CD8-positive, alpha-beta memory T cell (primary cell): ENCODE measurements around the gene PRIMA1. TPM values are rescaled to one million over a fixed set of nuclear protein-coding genes. Genes with fewer than 3 reads are reported as not detected.

ENCODE experiments used
- CTCF ChIA-PET: fragments of 350-600 bp; sonication (Branson Sonifier 250); formaldehyde crosslinking; loops from one replicate; lab custom pipeline; 2021; ENCODE audit warnings: antibody characterized with exemption; lab: Charles Lee
- POLR2A ChIA-PET: fragments of 350-600 bp; sonication (Branson Sonifier 250); formaldehyde crosslinking; loops from one replicate; lab custom pipeline; 2021; ENCODE audit warnings: antibody characterized with exemption; lab: Charles Lee
- DNase-seq, 5 donors: peaks; one replicate each; pipeline versions ENCODE4 v3.0.0 to v3.0.0-alpha.2; 2020 to 2022; ENCODE audit warnings: mixed read lengths in 1 of 5
- H3K27ac ChIP-seq: one replicate; pipeline ENCODE4 v1.7.0; 2013; ENCODE audit warnings: low read depth, mild to moderate bottlenecking, low read length, moderate library complexity
- H3K27me3 ChIP-seq: 2 replicates; pipeline ENCODE4 v1.7.0; 2013; ENCODE audit warnings: low read length, mild to moderate bottlenecking; ENCODE audit not compliant: insufficient read depth, poor library complexity, severe bottlenecking
- H3K36me3 ChIP-seq: 2 replicates; pipeline ENCODE4 v1.7.0; 2013; ENCODE audit warnings: mild to moderate bottlenecking, low read length, moderate library complexity; ENCODE audit not compliant: insufficient read depth
- H3K4me1 ChIP-seq: 2 replicates; pipeline ENCODE4 v1.7.0; 2013; ENCODE audit warnings: mild to moderate bottlenecking, low read length, moderate library complexity; ENCODE audit not compliant: insufficient read depth
- H3K4me3 ChIP-seq: 2 replicates; pipeline ENCODE4 v1.7.0; 2013; ENCODE audit warnings: mild to moderate bottlenecking, low read length
- H3K9me3 ChIP-seq: 2 replicates; pipeline ENCODE4 v1.7.0; 2013; ENCODE audit warnings: mild to moderate bottlenecking, low read length
- H3K27ac Mint-ChIP-seq, 8 donors: one replicate each; pipeline ENCODE4 v1.8.0; 2020 to 2021; ENCODE audit warnings: mixed read lengths in 8 of 8, mild to moderate bottlenecking in 6 of 8, inconsistent platforms in 3 of 8, moderate library complexity in 3 of 8
- H3K27me3 Mint-ChIP-seq, 2 donors: one replicate each; pipeline ENCODE4 v1.8.0; 2020 to 2021; ENCODE audit warnings: mixed read lengths in 2 of 2, mild to moderate bottlenecking in 1 of 2, moderate library complexity in 1 of 2
- H3K36me3 Mint-ChIP-seq, 3 donors: one replicate each; pipeline ENCODE4 v1.8.0; 2020 to 2021; ENCODE audit warnings: mixed read lengths in 3 of 3, inconsistent platforms in 1 of 3, mild to moderate bottlenecking in 1 of 3
- H3K4me1 Mint-ChIP-seq, 3 donors: one replicate each; pipeline ENCODE4 v1.8.0; 2020 to 2021; ENCODE audit warnings: mixed read lengths in 3 of 3, inconsistent platforms in 1 of 3, mild to moderate bottlenecking in 1 of 3
- H3K4me3 Mint-ChIP-seq, 7 donors: one replicate each; pipeline ENCODE4 v1.8.0; 2020 to 2021; ENCODE audit warnings: mixed read lengths in 7 of 7, mild to moderate bottlenecking in 6 of 7, moderate library complexity in 4 of 7, inconsistent platforms in 2 of 7
- H3K9me3 Mint-ChIP-seq, 5 donors: one replicate each; pipeline ENCODE4 v1.8.0; 2020 to 2022; ENCODE audit warnings: mixed read lengths in 5 of 5, mild to moderate bottlenecking in 3 of 5, moderate library complexity in 2 of 5, inconsistent platforms in 1 of 5
- polyA plus RNA-seq: library from polyadenylated mRNA; unstranded; fragments of 300-500 nt; fragmentation: Illumina TruSeq; gene quantifications from one replicate; pipeline ENCODE4 v1.2.3, GENCODE V29; 2021
- total RNA-seq, 2 experiments: library from RNA; stranded (reverse); gene quantifications; one replicate each; pipeline ENCODE4 v1.2.3, GENCODE V29; 2021

Gene PRIMA1
- total and polyA plus RNA-seq, 3 experiments from 2014 or later: not detected

- Histone ChIP-seq H3K4me3 (no peak overlapping the region), H3K36me3 (no peaks in the 10 kb centered on the region), H3K9me3 (no peaks in the 10 kb centered on the region), H3K27me3 (no peaks in the 10 kb centered on the region), H3K4me1 (no peaks in the 10 kb centered on the region), H3K27ac (no peak overlapping the region)
- POLR2A ChIA-PET: no interaction called here
- no peak overlapping the region for H3K27ac Mint-ChIP-seq
- no peaks in the 10 kb centered on the region for H3K4me1 Mint-ChIP-seq
- CTCF ChIA-PET: no interaction called here
- DNase-seq: no peak
- H3K36me3 Mint-ChIP-seq: no peaks in the 10 kb centered on the region
- no peak overlapping the region for H3K4me3 Mint-ChIP-seq
- H3K9me3 Mint-ChIP-seq: peaks cover 0 to 10% (median 0%) of the 10 kb centered on the region in 5 donors
- peaks cover 7 to 44% of the 10 kb centered on the region in 2 donors for H3K27me3 Mint-ChIP-seq
These were observed 82.7 kb downstream of the PRIMA1 start for GRCh38 chr14:93705513-93706156.

GRCh38 chr14:93703941-93704340 lies 84.3 kb downstream of the PRIMA1 start:
- Histone ChIP-seq H3K4me3 (no peak overlapping the region), H3K4me1 (no peaks in the 10 kb centered on the region), H3K36me3 (no peaks in the 10 kb centered on the region), H3K9me3 (no peaks in the 10 kb centered on the region), H3K27me3 (no peaks in the 10 kb centered on the region), H3K27ac (no peak overlapping the region)
- POLR2A ChIA-PET: no interaction called here
- no peak for DNase-seq
- Mint-ChIP-seq H3K27ac (no peak overlapping the region), H3K36me3 (no peaks in the 10 kb centered on the region), H3K4me1 (no peaks in the 10 kb centered on the region), H3K4me3 (no peak overlapping the region), H3K27me3 (peaks cover 10 to 52% of the 10 kb centered on the region in 2 donors), H3K9me3 (peaks cover 2 to 22% (median 12%) of the 10 kb centered on the region in 5 donors)
- CTCF ChIA-PET: no interaction called here

GRCh38 chr14:93702946-93703345 lies 85.3 kb downstream of the PRIMA1 start:
- H3K27ac Mint-ChIP-seq: no peak overlapping the region
- no peak overlapping the region for H3K4me3 Mint-ChIP-seq
- no peaks in the 10 kb centered on the region for H3K4me1 ChIP-seq
- no peaks in the 10 kb centered on the region for H3K4me1 Mint-ChIP-seq
- ChIA-PET POLR2A (no interaction called here), CTCF (no interaction called here)
- no peaks in the 10 kb centered on the region for H3K36me3 ChIP-seq
- H3K27me3 Mint-ChIP-seq: peaks cover 10 to 49% of the 10 kb centered on the region in 2 donors
- DNase-seq: no peak
- H3K9me3 Mint-ChIP-seq: peaks cover 5 to 24% (median 14%) of the 10 kb centered on the region in 5 donors
- H3K27me3 ChIP-seq: no peaks in the 10 kb centered on the region
- H3K4me3 ChIP-seq: no peak overlapping the region
- H3K27ac ChIP-seq: no peak overlapping the region
- no peaks in the 10 kb centered on the region for H3K36me3 Mint-ChIP-seq
- no peaks in the 10 kb centered on the region for H3K9me3 ChIP-seq

- Histone ChIP-seq H3K36me3 (no peaks in the 10 kb centered on the region), H3K9me3 (no peaks in the 10 kb centered on the region), H3K4me3 (no peak overlapping the region), H3K4me1 (no peaks in the 10 kb centered on the region), H3K27me3 (no peaks in the 10 kb centered on the region), H3K27ac (no peak overlapping the region)
- no peak for DNase-seq
- POLR2A ChIA-PET: no interaction called here
- CTCF ChIA-PET: no interaction called here
- H3K4me3 Mint-ChIP-seq: no peak overlapping the region
- no peak overlapping the region for H3K27ac Mint-ChIP-seq
- H3K9me3 Mint-ChIP-seq: peaks cover 5 to 27% (median 14%) of the 10 kb centered on the region in 5 donors
- peaks cover 9 to 49% of the 10 kb centered on the region in 2 donors for H3K27me3 Mint-ChIP-seq
- H3K36me3 Mint-ChIP-seq: no peaks in the 10 kb centered on the region
- no peaks in the 10 kb centered on the region for H3K4me1 Mint-ChIP-seq
These were observed 86.7 kb downstream of the PRIMA1 start for GRCh38 chr14:93701562-93701961.

- Mint-ChIP-seq H3K36me3 (no peaks in the 10 kb centered on the region), H3K27me3 (peaks cover 8 to 46% of the 10 kb centered on the region in 2 donors), H3K4me3 (no peak overlapping the region), H3K27ac (no peak overlapping the region), H3K4me1 (no peaks in the 10 kb centered on the region), H3K9me3 (peaks cover 5 to 27% (median 14%) of the 10 kb centered on the region in 5 donors)
- Histone ChIP-seq H3K36me3 (no peaks in the 10 kb centered on the region), H3K27me3 (no peaks in the 10 kb centered on the region), H3K27ac (no peak overlapping the region), H3K4me3 (no peak overlapping the region), H3K9me3 (no peaks in the 10 kb centered on the region), H3K4me1 (no peaks in the 10 kb centered on the region)
- ChIA-PET POLR2A (no interaction called here), CTCF (no interaction called here)
- DNase-seq: no peak
These were observed 87.4 kb downstream of the PRIMA1 start for GRCh38 chr14:93700928-93701327.

GRCh38 chr14:93693914-93694313 lies 94.4 kb downstream of the PRIMA1 start:
- no peak for DNase-seq
- Histone ChIP-seq H3K4me1 (no peaks in the 10 kb centered on the region), H3K4me3 (no peak overlapping the region), H3K36me3 (no peaks in the 10 kb centered on the region), H3K27me3 (no peaks in the 10 kb centered on the region), H3K9me3 (no peaks in the 10 kb centered on the region), H3K27ac (no peak overlapping the region)
- Mint-ChIP-seq H3K4me1 (no peaks in the 10 kb centered on the region), H3K36me3 (no peaks in the 10 kb centered on the region), H3K4me3 (no peak overlapping the region), H3K9me3 (peaks cover 3 to 5% (median 4%) of the 10 kb centered on the region in 5 donors), H3K27ac (no peak overlapping the region), H3K27me3 (peaks cover 9 to 27% of the 10 kb centered on the region in 2 donors)
- ChIA-PET CTCF (no interaction called here), POLR2A (no interaction called here)

- Mint-ChIP-seq H3K9me3 (peaks cover 0 to 2% (median 0%) of the 10 kb centered on the region in 5 donors), H3K27ac (no peak overlapping the region), H3K27me3 (peaks cover 14 to 49% of the 10 kb centered on the region in 2 donors), H3K36me3 (no peaks in the 10 kb centered on the region), H3K4me1 (no peaks in the 10 kb centered on the region), H3K4me3 (no peak overlapping the region)
- ChIA-PET CTCF (no interaction called here), POLR2A (no interaction called here)
- H3K27me3 ChIP-seq: no peaks in the 10 kb centered on the region
- no peak overlapping the region for H3K4me3 ChIP-seq
- no peaks in the 10 kb centered on the region for H3K9me3 ChIP-seq
- no peaks in the 10 kb centered on the region for H3K4me1 ChIP-seq
- H3K36me3 ChIP-seq: no peaks in the 10 kb centered on the region
- no peak for DNase-seq
- no peak overlapping the region for H3K27ac ChIP-seq
These were observed 97.1 kb downstream of the PRIMA1 start for GRCh38 chr14:93691042-93691780.

GRCh38 chr14:93690146-93690545 lies 98.1 kb downstream of the PRIMA1 start:
- no peaks in the 10 kb centered on the region for H3K4me1 ChIP-seq
- no peaks in the 10 kb centered on the region for H3K27me3 ChIP-seq
- Mint-ChIP-seq H3K36me3 (no peaks in the 10 kb centered on the region), H3K27me3 (peaks cover 14 to 55% of the 10 kb centered on the region in 2 donors), H3K27ac (no peak overlapping the region), H3K4me1 (no peaks in the 10 kb centered on the region), H3K9me3 (peaks cover 0 to 2% (median 0%) of the 10 kb centered on the region in 5 donors), H3K4me3 (no peak overlapping the region)
- H3K36me3 ChIP-seq: no peaks in the 10 kb centered on the region
- H3K4me3 ChIP-seq: no peak overlapping the region
- POLR2A ChIA-PET: no interaction called here
- CTCF ChIA-PET: no interaction called here
- H3K9me3 ChIP-seq: no peaks in the 10 kb centered on the region
- DNase-seq: no peak
- H3K27ac ChIP-seq: no peak overlapping the region
